Lung (tissue), 12 donors: Measurements from ENCODE around the gene ATP7B. TPM values are rescaled to one million over a fixed set of nuclear protein-coding genes. Genes with fewer than 3 reads are reported as not detected.

Experiments used
- ATAC-seq: fragments of 200-7000 bp; cut with Tn5 transposase; one replicate; pipeline ENCODE4 v1.9.1; 2020; ENCODE audit warnings: moderate number of reproducible peaks; ENCODE audit not compliant: insufficient read depth, low FRiP score
- DNase-seq, 3 donors: peaks; one replicate each; pipeline ENCODE4 v3.0.0-alpha.2; 2013 to 2017
- H3K27ac ChIP-seq, 2 donors: one replicate each; pipeline ENCODE4 v1.5.1; 2013; ENCODE audit warnings: mild to moderate bottlenecking in 2 of 2, moderate library complexity in 2 of 2, control low read depth in 1 of 2, inconsistent platforms in 1 of 2, low read depth in 1 of 2, low read length in 1 of 2
- H3K27me3 ChIP-seq, 3 donors: one replicate each; pipeline ENCODE4 v1.5.1; 2013; ENCODE audit warnings: low read length in 2 of 3; ENCODE audit not compliant: control insufficient read depth in 3 of 3, insufficient read depth in 3 of 3
- H3K36me3 ChIP-seq, 4 donors: one replicate each; pipeline ENCODE4 v1.5.1; 2013; ENCODE audit warnings: low read length in 4 of 4, mild to moderate bottlenecking in 1 of 4, moderate library complexity in 1 of 4; ENCODE audit not compliant: control insufficient read depth in 4 of 4, insufficient read depth in 4 of 4
- H3K4me1 ChIP-seq, 5 donors: one replicate each; pipeline ENCODE4 v1.5.1; 2013; ENCODE audit warnings: low read length in 5 of 5, mild to moderate bottlenecking in 2 of 5, moderate library complexity in 1 of 5; ENCODE audit not compliant: control insufficient read depth in 5 of 5, insufficient read depth in 5 of 5
- H3K4me3 ChIP-seq: one replicate; pipeline ENCODE4 v1.5.1; 2013; ENCODE audit warnings: mild to moderate bottlenecking, control low read depth, moderate library complexity
- H3K9ac ChIP-seq, 2 donors: one replicate each; pipeline ENCODE4 v1.5.1; 2013; ENCODE audit warnings: low read length in 2 of 2, control low read depth in 1 of 2; ENCODE audit not compliant: insufficient read depth in 1 of 2
- H3K9me3 ChIP-seq, 4 donors: one replicate each; pipeline ENCODE4 v1.5.1; 2013; ENCODE audit warnings: low read length in 3 of 4, mild to moderate bottlenecking in 1 of 4, moderate library complexity in 1 of 4; ENCODE audit not compliant: control insufficient read depth in 4 of 4, insufficient read depth in 3 of 4
- WGBS, 2 donors: extraction: QIAGEN DNeasy Blood & Tissue Kit; methylation state at CpG; one replicate each; pipeline ENCODE4 v1.1.7; 2013; 5-methylcytosine and 5-hydroxymethylcytosine counted together
- polyA plus RNA-seq, 2 donors: library from polyadenylated mRNA; stranded (reverse); fragments of 200-250 nt; gene quantifications; one replicate each; pipeline ENCODE4 v1.2.1, GENCODE V29; 2013
- total RNA-seq, 2 donors: library from RNA; depleted of rRNA in 1 of 2; stranded (reverse); fragments of >200 nt in 1 of 2; gene quantifications; one replicate each; pipeline ENCODE4 v1.2.1, GENCODE V29; 2014 to 2021
- TF ChIP-seq, protein P1 (sequence below): IDR thresholded peaks from 2 replicates; pipeline ENCODE4 v1.5.1; 2012; ENCODE audit warnings: mild to moderate bottlenecking; ENCODE audit errors: control extremely low read depth, extremely low read depth
- donor health status: control.
- donor health status: control.
- donor health status: Bipolar disorder and iron deficiency.
- donor health status: healthy.
- donor health status: DM: yes; HTN: yes; CAD: no.

ATP7B gene
- total and polyA plus RNA-seq, 4 donors, result 1.4 to 10.2 (median 4.4) TPM

DNA sequence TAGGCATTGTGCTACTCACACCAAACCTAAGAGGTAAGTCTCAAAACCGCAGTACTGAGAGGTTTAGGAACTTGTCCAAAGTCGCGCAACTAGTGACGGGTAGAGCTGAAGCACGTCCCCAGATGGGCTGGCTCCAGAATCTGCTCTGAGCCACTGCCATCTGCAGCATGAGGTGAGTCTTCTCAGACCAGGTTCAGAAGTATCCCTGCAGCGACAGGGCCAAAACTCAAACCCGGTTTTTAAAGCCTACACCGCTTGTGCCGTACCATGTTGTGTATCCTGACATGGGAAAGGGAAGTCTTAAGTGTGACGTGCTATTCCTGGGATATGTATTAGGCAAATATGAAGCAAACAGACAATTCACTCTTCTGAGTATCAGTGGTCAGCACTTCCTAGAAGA lies 45.1 kb downstream of the ATP7B start:
- H3K36me3 ChIP-seq, result peaks cover 0 to 9% (median 1%) of the 10 kb centered on the region in 4 donors
- ATAC-seq, result no peak
- TF ChIP-seq, protein P1, sequence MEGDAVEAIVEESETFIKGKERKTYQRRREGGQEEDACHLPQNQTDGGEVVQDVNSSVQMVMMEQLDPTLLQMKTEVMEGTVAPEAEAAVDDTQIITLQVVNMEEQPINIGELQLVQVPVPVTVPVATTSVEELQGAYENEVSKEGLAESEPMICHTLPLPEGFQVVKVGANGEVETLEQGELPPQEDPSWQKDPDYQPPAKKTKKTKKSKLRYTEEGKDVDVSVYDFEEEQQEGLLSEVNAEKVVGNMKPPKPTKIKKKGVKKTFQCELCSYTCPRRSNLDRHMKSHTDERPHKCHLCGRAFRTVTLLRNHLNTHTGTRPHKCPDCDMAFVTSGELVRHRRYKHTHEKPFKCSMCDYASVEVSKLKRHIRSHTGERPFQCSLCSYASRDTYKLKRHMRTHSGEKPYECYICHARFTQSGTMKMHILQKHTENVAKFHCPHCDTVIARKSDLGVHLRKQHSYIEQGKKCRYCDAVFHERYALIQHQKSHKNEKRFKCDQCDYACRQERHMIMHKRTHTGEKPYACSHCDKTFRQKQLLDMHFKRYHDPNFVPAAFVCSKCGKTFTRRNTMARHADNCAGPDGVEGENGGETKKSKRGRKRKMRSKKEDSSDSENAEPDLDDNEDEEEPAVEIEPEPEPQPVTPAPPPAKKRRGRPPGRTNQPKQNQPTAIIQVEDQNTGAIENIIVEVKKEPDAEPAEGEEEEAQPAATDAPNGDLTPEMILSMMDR, result no peak
- no peaks in the 10 kb centered on the region for H3K27me3 ChIP-seq
- no peak overlapping the region for H3K9ac ChIP-seq
- H3K4me3 ChIP-seq, result no peak overlapping the region
- WGBS, 2 donors, result 93% methylated on average over 10 of the region's 10 CpGs
- no peaks in the 10 kb centered on the region for H3K9me3 ChIP-seq
- H3K27ac ChIP-seq, result no peak overlapping the region
- peaks cover 0 to 5% (median 0%) of the 10 kb centered on the region in 5 donors for H3K4me1 ChIP-seq
- no peak for DNase-seq

DNA sequence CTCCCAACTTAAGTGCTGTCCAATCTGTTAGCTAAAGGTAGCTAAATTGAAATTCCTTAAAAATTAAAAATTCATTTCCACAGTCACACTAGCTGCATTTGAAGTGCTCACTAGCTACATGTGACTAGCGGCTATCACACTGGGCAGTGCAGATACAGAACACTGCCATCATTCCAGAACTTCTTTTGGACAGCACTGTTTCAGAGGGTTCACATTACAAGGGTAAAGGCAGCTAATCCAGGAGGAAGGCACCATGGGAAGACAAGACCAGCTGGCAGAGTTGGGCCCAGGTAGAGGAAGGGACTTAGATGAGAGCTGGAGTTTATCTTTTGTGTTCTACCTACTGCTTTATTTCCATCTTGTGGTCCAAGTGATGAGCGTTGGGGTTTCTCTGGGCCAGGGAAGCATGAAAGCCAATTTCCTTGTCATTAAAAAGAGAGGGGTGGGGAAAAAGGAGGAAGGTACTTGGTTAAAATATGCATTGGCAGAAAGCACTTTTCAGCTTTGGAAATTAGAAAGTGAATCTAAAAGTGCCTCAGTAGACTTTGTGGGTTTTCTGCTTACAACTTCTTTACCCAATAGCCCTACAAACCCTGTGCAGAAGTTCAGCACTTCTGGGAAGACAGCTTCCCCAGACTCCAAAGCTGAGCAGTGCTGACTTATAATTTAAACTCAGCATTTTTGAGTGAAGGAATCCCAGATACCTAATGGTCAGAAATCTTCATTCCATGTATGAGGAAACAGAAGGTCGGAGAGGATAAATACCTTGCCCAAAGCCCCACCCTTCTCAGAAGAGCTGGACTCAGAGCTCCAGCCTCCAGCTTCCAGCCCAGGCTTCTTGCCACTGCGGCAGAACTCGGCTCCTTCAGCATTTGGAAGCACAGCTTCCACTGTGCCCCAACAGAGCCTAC lies 49.5 kb downstream of the ATP7B start:
- H3K36me3 ChIP-seq, result peaks cover 0 to 7% (median 4%) of the 10 kb centered on the region in 4 donors
- H3K4me1 ChIP-seq, result peaks cover 0 to 4% (median 0%) of the 10 kb centered on the region in 5 donors
- 88 to 90% methylated on average over 5 of the region's 5 CpGs for WGBS, 2 donors
- no peaks in the 10 kb centered on the region for H3K27me3 ChIP-seq
- no peak for DNase-seq
- H3K27ac ChIP-seq, result no peak overlapping the region
- H3K4me3 ChIP-seq, result no peak overlapping the region
- no peak overlapping the region for H3K9ac ChIP-seq
- TF ChIP-seq, protein P1, result no peak
- H3K9me3 ChIP-seq, result no peaks in the 10 kb centered on the region
- no peak for ATAC-seq

DNA sequence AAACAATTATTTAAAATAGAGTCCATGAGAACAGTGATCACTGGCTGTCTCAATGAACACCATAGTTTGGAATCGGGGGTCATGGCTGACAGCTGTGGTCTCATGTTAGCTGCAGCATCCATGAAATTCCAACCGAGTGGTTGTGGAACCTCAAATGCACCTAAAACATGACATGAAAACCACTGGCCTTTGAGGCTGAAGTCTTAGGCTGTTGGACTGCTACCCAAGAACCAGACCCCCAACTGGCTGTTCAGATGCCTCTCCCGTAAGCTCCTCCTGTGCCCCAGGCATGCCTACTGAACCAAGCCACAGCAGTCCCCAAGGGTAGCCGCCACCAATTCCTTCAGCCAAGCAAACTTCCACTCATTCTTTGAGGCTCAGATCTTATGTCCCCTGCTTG lies 50.5 kb downstream of the ATP7B start:
- TF ChIP-seq, protein P1, result no peak
- no peak overlapping the region for H3K27ac ChIP-seq
- no peak overlapping the region for H3K9ac ChIP-seq
- H3K36me3 ChIP-seq, result peaks cover 0 to 6% (median 3%) of the 10 kb centered on the region in 4 donors
- no peaks in the 10 kb centered on the region for H3K27me3 ChIP-seq
- no peak overlapping the region for H3K4me3 ChIP-seq
- 97 to 99% methylated on average over 4 of the region's 4 CpGs for WGBS, 2 donors
- peaks cover 0 to 7% (median 0%) of the 10 kb centered on the region in 5 donors for H3K4me1 ChIP-seq
- H3K9me3 ChIP-seq, result no peaks in the 10 kb centered on the region
- no peak for DNase-seq
- no peak for ATAC-seq
